GM19023 (cell line): ENCODE data around the gene MFSD2B.
"Not testable (repeated sequence)": the region's sequence is repeated elsewhere in the genome, so short reads cannot be mapped to it uniquely, and the experiment has no call there.

ENCODE experiments used
- ATAC-seq: cut with Tn5 transposase; IDR thresholded peaks from one replicate; pipeline ENCODE4 v1.9.1; 2021; ENCODE audit warnings: mild to moderate bottlenecking, moderate library complexity; ENCODE audit not compliant: unreplicated experiment

The MFSD2B gene, protein sequence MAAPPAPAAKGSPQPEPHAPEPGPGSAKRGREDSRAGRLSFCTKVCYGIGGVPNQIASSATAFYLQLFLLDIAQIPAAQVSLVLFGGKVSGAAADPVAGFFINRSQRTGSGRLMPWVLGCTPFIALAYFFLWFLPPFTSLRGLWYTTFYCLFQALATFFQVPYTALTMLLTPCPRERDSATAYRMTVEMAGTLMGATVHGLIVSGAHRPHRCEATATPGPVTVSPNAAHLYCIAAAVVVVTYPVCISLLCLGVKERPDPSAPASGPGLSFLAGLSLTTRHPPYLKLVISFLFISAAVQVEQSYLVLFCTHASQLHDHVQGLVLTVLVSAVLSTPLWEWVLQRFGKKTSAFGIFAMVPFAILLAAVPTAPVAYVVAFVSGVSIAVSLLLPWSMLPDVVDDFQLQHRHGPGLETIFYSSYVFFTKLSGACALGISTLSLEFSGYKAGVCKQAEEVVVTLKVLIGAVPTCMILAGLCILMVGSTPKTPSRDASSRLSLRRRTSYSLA

GRCh38 chr2:24009680-24010476 lies at the start of gene MFSD2B:
Gene MFSD2B, plus strand, starts transcription at chr2:24010085. Its CDS starts 12 bp downstream, at chr2:24010097.
- no peak for ATAC-seq

GRCh38 chr2:23967846-23968245 lies 42.0 kb upstream of the MFSD2B start:
- ATAC-seq = no peak

- ATAC-seq = no peak
Observed at GRCh38 chr2:23976883-23977282, 33.0 kb upstream of the MFSD2B start.

- ATAC-seq = no peak
Observed at GRCh38 chr2:23988371-23988770, 21.5 kb upstream of the MFSD2B start.

GRCh38 chr2:23992931-23993330 lies 17.0 kb upstream of the MFSD2B start:
- no peak for ATAC-seq

- ATAC-seq = no peak
Observed at GRCh38 chr2:23993736-23994269, 16.1 kb upstream of the MFSD2B start.

DNA sequence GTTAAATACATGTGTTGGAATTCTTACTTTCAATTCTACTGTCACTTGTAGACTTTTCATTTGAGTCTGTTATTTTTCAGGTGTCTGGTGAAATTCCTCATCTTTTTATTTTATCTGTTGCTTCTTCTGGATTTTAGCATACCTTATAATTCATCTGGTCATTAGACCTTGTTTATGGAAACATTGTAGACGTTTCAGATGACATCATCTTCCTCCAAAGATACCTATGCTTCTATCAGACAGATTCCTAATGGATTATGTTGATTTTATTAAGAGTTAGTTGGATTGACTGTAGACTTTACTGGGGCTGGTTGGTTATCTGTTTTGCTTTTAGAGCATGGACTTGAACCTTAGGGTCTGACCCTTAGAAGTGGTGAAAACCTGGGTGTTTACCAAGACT lies 15.3 kb upstream of the MFSD2B start:
- no peak for ATAC-seq

- ATAC-seq = no peak
Observed at GRCh38 chr2:24007693-24008092, 2.2 kb upstream of the MFSD2B start.

GRCh38 chr2:24008672-24009366 lies 1.1 kb upstream of the MFSD2B start:
- ATAC-seq = no peak

DNA sequence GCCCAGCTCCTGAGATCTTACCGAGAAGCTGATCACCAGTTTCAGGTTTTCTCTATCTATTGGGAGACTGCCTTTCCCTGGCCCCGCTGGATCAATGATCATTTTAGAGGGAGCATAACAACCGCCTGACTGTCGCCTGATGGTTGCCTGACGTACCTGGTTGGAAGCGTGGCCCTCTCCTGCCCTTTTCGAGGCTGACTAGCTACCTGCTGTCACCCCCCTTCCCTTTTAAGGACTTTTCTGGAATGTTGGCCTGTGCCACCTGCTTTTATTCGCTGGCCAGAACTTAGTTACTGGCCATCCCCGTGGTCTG lies 562 bp upstream of the MFSD2B start:
- ATAC-seq = no peak

DNA sequence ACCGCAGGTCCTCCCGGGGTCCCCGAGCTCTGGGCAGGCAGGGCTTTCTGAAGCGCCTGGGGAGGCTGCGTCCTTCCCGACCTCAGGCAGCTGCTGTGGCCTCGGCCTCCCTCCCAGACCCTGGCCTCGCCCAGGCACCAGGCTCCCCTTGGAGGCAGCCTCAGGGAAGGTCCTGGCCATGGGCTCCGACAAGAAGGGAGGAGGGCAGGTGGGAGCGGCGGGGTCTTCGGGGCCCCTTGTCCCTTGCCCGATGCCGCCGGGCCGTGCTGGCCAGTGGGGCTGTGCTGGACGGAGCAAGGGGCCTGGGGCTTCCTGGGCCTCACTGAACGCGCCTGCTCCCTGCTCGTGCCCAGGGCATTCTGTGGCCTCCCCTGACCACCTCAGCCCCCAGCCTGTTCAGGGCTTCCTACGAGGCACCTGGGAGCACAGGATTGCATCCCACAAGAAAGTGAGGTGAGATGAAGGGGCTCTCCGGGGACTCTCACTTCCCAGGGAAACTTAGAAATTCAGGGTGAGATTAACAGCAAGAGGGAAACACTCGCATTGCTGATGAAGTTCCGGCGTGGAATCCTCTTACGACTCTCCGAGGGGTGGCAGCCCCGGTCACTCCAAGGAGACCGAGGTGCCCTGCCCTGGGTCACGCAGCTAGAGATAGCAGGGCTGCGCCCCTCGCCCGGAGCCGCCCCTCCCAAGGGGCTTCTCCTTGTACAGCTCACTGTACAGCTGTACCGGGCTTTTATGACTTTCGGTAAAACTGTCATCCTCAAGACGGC lies 778 bp downstream of the MFSD2B start:
- no peak for ATAC-seq

DNA sequence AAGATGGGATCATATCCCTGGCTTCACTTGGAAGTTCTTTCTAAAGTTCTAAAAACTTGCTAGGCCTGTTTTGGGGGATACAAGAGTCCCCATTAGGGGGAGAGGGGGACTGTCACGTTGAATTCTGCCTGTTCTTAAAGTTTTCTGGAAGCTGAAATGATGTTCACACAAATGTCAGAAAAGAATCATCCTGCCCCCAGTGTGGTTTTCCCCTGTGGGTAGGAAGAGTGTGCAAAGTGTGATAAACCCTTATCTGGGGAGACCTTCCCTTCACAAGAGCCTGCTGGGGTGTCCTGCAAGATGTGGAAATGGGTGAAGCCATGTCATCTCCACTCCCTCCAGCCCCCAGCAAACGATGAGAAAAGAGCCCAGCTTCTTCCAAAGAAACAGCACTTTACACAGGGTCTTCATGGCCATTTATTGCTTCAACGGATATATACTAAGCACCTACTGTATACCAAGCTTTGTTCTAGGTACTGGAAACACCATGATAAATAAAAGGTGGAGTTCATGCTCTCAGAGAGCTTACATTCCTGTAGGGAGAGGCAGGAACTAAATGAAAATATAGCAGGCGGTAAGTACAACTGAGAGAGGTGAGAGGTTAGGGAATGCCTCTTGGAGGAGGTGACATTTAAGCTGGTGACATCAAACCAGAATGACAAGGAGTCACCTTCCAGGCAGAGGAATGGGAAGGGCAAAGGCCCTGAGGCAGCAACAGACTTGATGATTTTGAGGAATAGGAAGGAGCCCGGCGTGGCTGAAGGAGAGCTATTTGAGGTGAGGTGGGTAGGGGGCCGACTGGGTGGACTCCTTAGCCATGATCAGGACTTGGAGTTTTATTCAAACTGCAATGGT lies 1.6 kb downstream of the MFSD2B start:
- ATAC-seq = no peak

DNA sequence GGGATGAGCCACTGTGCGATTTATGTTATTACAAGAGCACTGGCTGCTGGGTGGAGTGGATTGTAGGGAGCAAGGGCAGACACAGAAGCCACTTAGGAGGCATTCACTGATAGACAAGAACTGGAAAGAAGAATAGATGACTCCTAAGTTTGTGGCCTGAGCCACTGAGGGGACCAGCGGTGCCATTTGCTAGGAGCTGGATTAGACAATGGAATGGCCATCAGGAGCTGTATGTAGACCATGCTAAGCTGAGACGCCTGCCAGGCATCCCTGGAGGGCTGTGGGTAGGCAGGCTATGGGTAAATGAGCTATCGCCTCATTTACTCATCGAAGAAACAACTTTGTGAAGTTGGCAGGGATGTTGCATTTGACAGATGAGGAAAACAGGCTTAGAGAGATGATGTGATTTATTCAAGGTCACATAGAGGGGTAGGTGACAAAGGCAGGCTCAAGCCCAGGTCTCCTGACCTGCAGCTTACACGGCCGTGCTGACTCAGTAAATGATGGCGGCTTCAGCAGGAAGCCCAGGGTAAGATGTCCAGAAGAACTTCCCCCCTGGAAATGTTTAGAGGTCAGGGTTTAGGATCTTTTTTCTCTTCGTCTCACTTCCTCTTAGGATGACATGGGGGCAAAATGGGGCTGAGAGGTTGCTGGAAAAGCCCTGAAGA lies 2.8 kb downstream of the MFSD2B start:
- ATAC-seq = no peak

GRCh38 chr2:24014902-24015301 lies 5.0 kb downstream of the MFSD2B start:
- not testable (repeated sequence) for ATAC-seq

DNA sequence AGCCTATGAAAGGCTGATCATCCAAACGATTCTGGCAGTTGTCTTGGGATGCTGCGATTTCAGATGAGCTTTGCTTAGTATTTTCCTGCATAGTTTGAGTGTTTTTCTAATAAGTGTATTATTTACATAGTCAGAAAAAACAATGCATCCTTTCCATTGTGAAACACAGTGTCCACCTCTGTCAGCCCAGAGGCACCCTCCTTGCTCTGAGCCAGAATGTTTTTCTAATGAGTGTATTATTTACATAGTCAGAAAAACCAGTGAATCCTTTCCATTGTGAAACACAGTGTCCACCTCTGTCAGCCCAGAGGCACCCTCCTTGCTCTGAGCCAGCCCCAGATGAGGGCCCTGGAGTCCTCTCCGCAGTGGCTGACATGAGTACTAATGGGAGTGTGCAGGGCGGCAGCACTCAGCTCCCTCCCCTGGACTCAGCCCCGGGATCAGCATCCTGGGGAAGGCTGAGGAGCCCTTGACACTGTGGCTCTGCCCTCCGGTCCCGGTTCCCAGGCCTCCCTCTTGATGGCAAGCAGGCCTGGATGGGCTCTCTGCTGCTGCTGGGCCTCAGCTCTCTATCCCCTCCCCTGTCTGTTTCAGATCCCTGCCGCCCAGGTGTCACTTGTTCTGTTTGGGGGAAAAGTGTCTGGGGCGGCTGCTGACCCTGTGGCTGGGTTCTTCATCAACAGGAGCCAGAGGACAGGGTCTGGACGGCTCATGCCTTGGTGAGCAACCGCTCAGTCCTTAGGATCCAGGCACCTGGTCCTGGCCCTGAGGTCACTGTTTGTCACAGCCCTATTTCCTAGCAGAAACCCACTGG lies 5.9 kb downstream of the MFSD2B start:
- no peak for ATAC-seq

GRCh38 chr2:24016376-24016761 lies 6.5 kb downstream of the MFSD2B start:
- ATAC-seq = no peak

GRCh38 chr2:24016853-24017703 lies 7.2 kb downstream of the MFSD2B start:
- ATAC-seq = no peak
